IPS DF 6.9 (cell line): Measurements from ENCODE around the gene ERC2.

Experiments used
- DNase-seq: peaks from one replicate; pipeline ENCODE4 v3.0.0-alpha.2; 2013; ENCODE audit warnings: low read depth, low spot score
- H3K27ac ChIP-seq: one replicate; pipeline ENCODE4 v1.5.1; 2013; ENCODE audit warnings: low read length, control low read depth
- H3K27me3 ChIP-seq: 2 replicates; pipeline ENCODE4 v1.6.1; 2013; ENCODE audit warnings: mild to moderate bottlenecking, low read length; ENCODE audit not compliant: control insufficient read depth, insufficient read depth
- H3K36me3 ChIP-seq: 2 replicates; pipeline ENCODE4 v1.6.1; 2013; ENCODE audit warnings: low read length; ENCODE audit not compliant: control insufficient read depth, insufficient read depth
- H3K4me1 ChIP-seq: 2 replicates; pipeline ENCODE4 v1.6.1; 2013; ENCODE audit warnings: low read length; ENCODE audit not compliant: control insufficient read depth, insufficient read depth
- H3K4me3 ChIP-seq: 2 replicates; pipeline ENCODE4 v1.5.1; 2013; ENCODE audit warnings: mild to moderate bottlenecking, low read length
- H3K9me3 ChIP-seq: 2 replicates; pipeline ENCODE4 v1.6.1; 2013; ENCODE audit warnings: low read length, inconsistent platforms; ENCODE audit not compliant: control insufficient read depth, insufficient read depth
- WGBS: extraction: QIAGEN DNeasy Blood & Tissue Kit; methylation state at CpG from one replicate; pipeline ENCODE4 v1.1.7; 2013; ENCODE audit warnings: mixed read lengths, missing lambda C conversion rate; ENCODE audit not compliant: insufficient read length, insufficient coverage; 5-methylcytosine and 5-hydroxymethylcytosine counted together

The ERC2 gene

DNA sequence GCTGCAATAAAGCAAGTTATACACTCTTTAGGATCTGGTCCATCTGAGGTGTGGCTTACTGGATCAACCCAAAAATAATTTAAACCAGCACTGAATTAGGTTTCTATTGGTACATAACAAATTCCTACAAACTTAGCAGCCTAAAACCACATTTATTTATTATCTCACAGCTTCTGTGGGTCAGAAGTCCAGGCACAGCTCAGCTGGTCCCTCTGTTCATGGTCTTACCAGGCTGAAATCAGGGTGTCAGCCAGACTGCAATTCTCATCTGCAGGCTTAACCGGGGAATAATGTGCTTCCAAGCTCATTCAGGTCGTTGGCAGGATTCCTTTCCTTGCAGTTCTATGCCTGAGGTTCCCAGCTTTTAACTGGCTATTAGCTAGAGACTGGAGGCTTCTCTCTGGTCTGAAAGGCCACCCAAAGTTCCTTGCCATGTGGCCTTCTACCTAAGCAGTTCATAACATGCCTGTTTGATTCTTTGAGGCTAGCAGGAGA lies 503.7 kb downstream of the ERC2 start:
- H3K9me3 ChIP-seq, result no peaks in the 10 kb centered on the region
- no peak overlapping the region for H3K27ac ChIP-seq
- DNase-seq, result no peak
- H3K27me3 ChIP-seq, result no peaks in the 10 kb centered on the region
- H3K4me1 ChIP-seq, result no peaks in the 10 kb centered on the region
- no peak overlapping the region for H3K4me3 ChIP-seq
- WGBS, result no CpG with 5 or more reads among the region's 2 CpGs
- no peaks in the 10 kb centered on the region for H3K36me3 ChIP-seq

DNA sequence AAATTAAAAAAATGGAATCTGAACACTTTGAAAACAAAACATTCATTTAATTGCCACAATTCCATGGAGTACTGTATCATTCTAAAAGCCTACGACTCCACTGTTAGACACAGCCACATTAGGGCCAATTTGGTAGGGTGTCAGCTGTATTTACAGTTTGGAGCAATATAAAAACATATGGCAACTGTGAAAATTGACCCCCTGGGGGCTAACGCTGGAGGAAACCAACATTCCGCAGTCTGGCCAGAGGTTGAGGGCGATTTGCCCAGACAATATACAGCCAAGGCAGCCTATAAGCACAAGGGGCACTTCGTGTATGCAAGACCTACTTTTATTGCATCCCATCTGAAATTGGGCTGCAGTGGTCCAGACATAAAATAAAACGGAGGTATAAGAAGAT lies 504.7 kb downstream of the ERC2 start:
- Histone ChIP-seq H3K27ac (no peak overlapping the region), H3K4me1 (no peaks in the 10 kb centered on the region), H3K4me3 (no peak overlapping the region), H3K36me3 (no peaks in the 10 kb centered on the region), H3K27me3 (no peaks in the 10 kb centered on the region), H3K9me3 (no peaks in the 10 kb centered on the region)
- no peak for DNase-seq
- 100% methylated on average over 1 of the region's 6 CpGs for WGBS

GRCh38 chr3:55959471-55960080 lies 508.7 kb downstream of the ERC2 start:
- no peaks in the 10 kb centered on the region for H3K9me3 ChIP-seq

DNA sequence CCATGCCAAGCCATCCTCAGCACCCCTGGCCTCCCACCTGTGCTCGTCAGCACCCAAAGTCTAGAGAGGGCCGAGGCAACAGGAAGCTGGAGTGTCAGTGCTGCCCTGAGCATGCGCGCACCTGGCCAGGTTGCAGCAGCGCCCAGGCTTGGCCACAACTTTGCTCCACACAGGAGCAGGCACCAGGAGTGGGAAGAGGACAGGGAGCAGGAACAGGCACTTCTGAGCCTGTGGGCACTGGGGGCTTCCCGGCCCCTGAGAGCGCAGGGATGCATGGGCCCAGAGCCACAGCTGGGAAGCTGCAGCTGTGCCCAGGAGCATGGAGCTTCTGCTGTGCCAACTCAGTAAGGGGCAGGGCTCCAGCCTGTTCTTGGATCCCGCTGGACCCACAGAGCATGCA lies 509.7 kb downstream of the ERC2 start:
- no peaks in the 10 kb centered on the region for H3K27me3 ChIP-seq
- H3K9me3 ChIP-seq, result no peaks in the 10 kb centered on the region
- no peaks in the 10 kb centered on the region for H3K4me1 ChIP-seq
- no peak for DNase-seq
- H3K27ac ChIP-seq, result no peak overlapping the region
- H3K36me3 ChIP-seq, result peaks cover 9% of the 10 kb centered on the region; the same call in 1 of the 2 replicates
- no peak overlapping the region for H3K4me3 ChIP-seq
- no CpG with 5 or more reads among the region's 8 CpGs for WGBS

More at GRCh38 chr3:55959471-55960080, 508.7 kb downstream of the ERC2 start:
- DNase-seq, result no peak
- Histone ChIP-seq H3K27me3 (no peaks in the 10 kb centered on the region), H3K27ac (no peak overlapping the region), H3K36me3 (peaks cover 9% of the 10 kb centered on the region; the same call in 1 of the 2 replicates), H3K4me1 (no peaks in the 10 kb centered on the region), H3K4me3 (no peak overlapping the region)
- no CpG with 5 or more reads among the region's 7 CpGs for WGBS

GRCh38 chr3:55955891-55956477 lies 512.3 kb downstream of the ERC2 start:
- H3K27ac ChIP-seq, result no peak overlapping the region
- WGBS, result no CpG with 5 or more reads among the region's 4 CpGs
- no peak for DNase-seq

DNA sequence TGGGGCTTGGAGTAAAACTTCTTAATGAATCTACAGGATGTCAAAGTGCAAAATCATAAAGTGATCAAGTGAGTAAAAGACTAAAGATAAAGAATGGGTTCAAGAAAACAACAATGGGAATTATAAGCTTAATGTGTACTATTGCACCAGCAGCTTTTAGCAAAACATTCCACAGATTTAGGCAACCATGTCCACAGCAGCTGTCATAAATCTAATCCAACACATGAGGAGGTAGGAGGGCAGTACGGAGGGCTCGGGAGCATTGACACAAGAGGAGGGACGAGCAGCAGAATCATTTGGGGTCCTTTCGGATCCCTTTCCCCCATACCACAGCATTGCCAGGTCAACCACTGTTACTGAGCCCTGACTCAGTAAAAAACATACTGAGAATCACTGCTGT lies 516.9 kb downstream of the ERC2 start:
- Histone ChIP-seq H3K27me3 (no peaks in the 10 kb centered on the region), H3K27ac (no peak overlapping the region), H3K36me3 (no peaks in the 10 kb centered on the region), H3K4me3 (no peak overlapping the region), H3K4me1 (no peaks in the 10 kb centered on the region), H3K9me3 (no peaks in the 10 kb centered on the region)
- WGBS, result no CpG with 5 or more reads among the region's 4 CpGs
- DNase-seq, result no peak

More at GRCh38 chr3:55955891-55956477, 512.3 kb downstream of the ERC2 start:
- Histone ChIP-seq H3K4me1 (no peaks in the 10 kb centered on the region), H3K9me3 (no peaks in the 10 kb centered on the region), H3K36me3 (peaks cover 9% of the 10 kb centered on the region; the same call in 1 of the 2 replicates), H3K27me3 (no peaks in the 10 kb centered on the region), H3K4me3 (no peak overlapping the region)

DNA sequence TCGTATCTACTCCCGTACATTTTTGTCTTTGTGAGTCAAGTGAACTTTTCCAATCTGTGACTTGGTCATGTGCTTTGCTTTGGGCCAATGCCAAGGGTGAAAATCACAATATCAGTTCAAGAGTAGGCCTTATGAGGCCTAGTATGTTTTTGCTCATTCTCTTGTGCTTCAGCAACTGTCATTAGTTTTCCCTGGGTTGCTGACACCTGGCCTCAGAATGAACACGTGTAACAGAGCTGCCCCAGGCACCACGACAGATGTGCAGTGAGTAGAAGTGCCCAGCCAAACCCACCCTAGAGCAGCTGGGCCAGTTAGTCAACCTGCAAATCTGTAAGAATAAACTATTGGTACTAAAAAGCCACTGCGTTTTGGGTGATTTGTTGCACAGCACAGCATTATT lies 520.9 kb downstream of the ERC2 start:
- no peaks in the 10 kb centered on the region for H3K27me3 ChIP-seq
- H3K9me3 ChIP-seq, result no peaks in the 10 kb centered on the region
- no peak for DNase-seq
- no CpG with 5 or more reads among the region's 5 CpGs for WGBS
- H3K4me1 ChIP-seq, result no peaks in the 10 kb centered on the region
- no peaks in the 10 kb centered on the region for H3K36me3 ChIP-seq
- no peak overlapping the region for H3K4me3 ChIP-seq
- no peak overlapping the region for H3K27ac ChIP-seq

- Histone ChIP-seq H3K27me3 (no peaks in the 10 kb centered on the region), H3K36me3 (no peaks in the 10 kb centered on the region), H3K27ac (no peak overlapping the region), H3K4me3 (no peak overlapping the region), H3K9me3 (no peaks in the 10 kb centered on the region), H3K4me1 (no peaks in the 10 kb centered on the region)
- no peak for DNase-seq
- WGBS, result no CpG with 5 or more reads among the region's 4 CpGs
These were observed 521.6 kb downstream of the ERC2 start for GRCh38 chr3:55946574-55947160.

- DNase-seq, result no peak
- Histone ChIP-seq H3K4me3 (no peak overlapping the region), H3K9me3 (no peaks in the 10 kb centered on the region), H3K27me3 (no peaks in the 10 kb centered on the region), H3K36me3 (no peaks in the 10 kb centered on the region), H3K27ac (no peak overlapping the region), H3K4me1 (no peaks in the 10 kb centered on the region)
- WGBS, result no CpG with 5 or more reads among the region's 2 CpGs
These were observed 525.4 kb downstream of the ERC2 start for GRCh38 chr3:55942868-55943267.

GRCh38 chr3:55939287-55939686 lies 529.0 kb downstream of the ERC2 start:
- no peaks in the 10 kb centered on the region for H3K36me3 ChIP-seq
- H3K4me1 ChIP-seq, result no peaks in the 10 kb centered on the region
- no peak overlapping the region for H3K4me3 ChIP-seq
- H3K27ac ChIP-seq, result no peak overlapping the region
- H3K27me3 ChIP-seq, result no peaks in the 10 kb centered on the region
- DNase-seq, result no peak
- no peaks in the 10 kb centered on the region for H3K9me3 ChIP-seq
- WGBS, result no CpG with 5 or more reads among the region's 1 CpG
